Spinal cord (tissue), 10 donors: ENCODE data around the gene DNAJB2. TPM values are rescaled to one million over a fixed set of nuclear protein-coding genes. Genes with fewer than 3 reads are reported as not detected.

Experiments used
- DNase-seq, 6 donors: peaks; one replicate each; pipeline versions ENCODE4 v3.0.0 to v3.0.0-alpha.2; 2013 to 2015; ENCODE audit warnings: low spot score in 6 of 6, low read depth in 4 of 6
- H3K27ac ChIP-seq: one replicate; pipeline ENCODE4 v1.5.1; 2013; ENCODE audit warnings: low read depth, low read length, control low read depth
- H3K27me3 ChIP-seq: one replicate; pipeline ENCODE4 v1.6.1; 2013; ENCODE audit warnings: low read length; ENCODE audit not compliant: control insufficient read depth, insufficient read depth
- H3K36me3 ChIP-seq: one replicate; pipeline ENCODE4 v1.6.1; 2013; ENCODE audit warnings: low read length; ENCODE audit not compliant: control insufficient read depth, insufficient read depth
- H3K4me1 ChIP-seq: one replicate; pipeline ENCODE4 v1.6.1; 2013; ENCODE audit warnings: low read length; ENCODE audit not compliant: control insufficient read depth, insufficient read depth
- H3K4me3 ChIP-seq: one replicate; pipeline ENCODE4 v1.5.1; 2013; ENCODE audit warnings: low read depth, low read length, control low read depth
- H3K9me3 ChIP-seq: one replicate; pipeline ENCODE4 v1.6.1; 2013; ENCODE audit warnings: low read length; ENCODE audit not compliant: control insufficient read depth, insufficient read depth
- WGBS: methylation state at CpG from one replicate; pipeline ENCODE4 v1.1.5; 2013; ENCODE audit warnings: missing lambda C conversion rate; ENCODE audit not compliant: insufficient coverage; 5-methylcytosine and 5-hydroxymethylcytosine counted together
- polyA plus RNA-seq, 2 donors: library from polyadenylated mRNA; unstranded; fragments of 120-200 nt; gene quantifications; one replicate each; pipeline ENCODE4 v1.2.1, GENCODE V29; 2013; ENCODE audit not compliant: insufficient read length in 2 of 2
- total RNA-seq, 2 donors: library from RNA; depleted of rRNA in 1 of 2; stranded (reverse); fragments of 120-200 nt in 1 of 2; fragments of >200 nt in 1 of 2; gene quantifications; one replicate each; pipeline versions ENCODE4 v1.2.3 to v1.2.4, GENCODE V29; 2013 to 2014
- donor health status: healthy.

The DNAJB2 gene
- total and polyA plus RNA-seq, 4 donors: 81.5 to 186 (median 132) TPM

GRCh38 chr2:219296142-219296541, 17.0 kb downstream of the DNAJB2 start:
- Histone ChIP-seq H3K4me3 (no peak overlapping the region), H3K4me1 (peaks cover 20% of the 10 kb centered on the region), H3K36me3 (peaks cover 44% of the 10 kb centered on the region), H3K9me3 (no peaks in the 10 kb centered on the region), H3K27me3 (peaks cover 5% of the 10 kb centered on the region), H3K27ac (no peak overlapping the region)
- DNase-seq: no peak
- WGBS: 84% methylated on average over 12 of the region's 14 CpGs

DNA sequence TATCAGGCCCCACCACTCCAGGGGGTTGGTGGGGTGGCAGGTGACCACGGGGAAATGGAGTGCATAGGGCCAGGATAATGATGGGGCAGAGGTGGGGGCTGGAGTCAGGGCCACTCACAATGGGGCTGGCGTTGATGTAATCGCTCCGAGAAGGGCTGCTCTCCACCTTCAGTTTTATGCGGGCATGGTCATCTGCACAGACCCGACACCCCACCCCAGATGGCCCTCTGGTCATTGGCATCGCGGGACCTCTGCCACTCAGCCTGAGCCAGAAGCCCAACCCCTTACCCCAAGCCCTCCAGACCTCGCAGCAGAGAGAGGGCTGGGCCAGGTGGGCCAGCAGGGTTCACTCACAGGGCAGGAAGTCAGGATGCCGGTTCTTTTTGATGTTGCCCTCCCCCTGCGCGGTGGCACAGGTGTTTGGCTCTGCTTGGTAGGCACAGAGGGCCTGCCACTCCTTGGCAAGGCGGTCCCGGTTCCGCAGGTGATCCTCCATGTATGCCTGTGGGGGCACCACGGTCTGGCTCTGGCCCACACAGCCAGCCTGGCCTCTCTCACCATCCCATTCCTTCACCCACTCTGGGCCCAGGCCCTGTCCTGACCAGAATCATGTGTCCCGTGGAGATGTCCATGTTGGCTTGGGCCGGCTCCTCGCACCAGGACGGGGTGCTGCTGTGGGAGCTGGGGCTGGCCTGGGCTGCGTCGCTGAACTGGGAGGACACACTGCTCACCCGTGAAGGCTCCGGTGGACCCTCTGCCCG, 17.6 kb downstream of the DNAJB2 start:
- H3K4me1 ChIP-seq: peaks cover 20% of the 10 kb centered on the region
- peaks cover 5% of the 10 kb centered on the region for H3K27me3 ChIP-seq
- no peaks in the 10 kb centered on the region for H3K9me3 ChIP-seq
- no peak overlapping the region for H3K4me3 ChIP-seq
- H3K36me3 ChIP-seq: peaks cover 51% of the 10 kb centered on the region
- H3K27ac ChIP-seq: no peak overlapping the region
- 86% methylated on average over 25 of the region's 25 CpGs for WGBS
- DNase-seq: no peak

- Histone ChIP-seq H3K4me3 (no peak overlapping the region), H3K27me3 (peaks cover 5% of the 10 kb centered on the region), H3K27ac (no peak overlapping the region), H3K36me3 (peaks cover 62% of the 10 kb centered on the region), H3K9me3 (no peaks in the 10 kb centered on the region), H3K4me1 (peaks cover 20% of the 10 kb centered on the region)
- DNase-seq: no peak
- WGBS: 82% methylated on average over 12 of the region's 14 CpGs
Observed at GRCh38 chr2:219297766-219298456, 18.7 kb downstream of the DNAJB2 start.

- Histone ChIP-seq H3K4me3 (no peak overlapping the region), H3K27ac (no peak overlapping the region), H3K9me3 (no peaks in the 10 kb centered on the region), H3K27me3 (peaks cover 5% of the 10 kb centered on the region), H3K4me1 (peaks cover 16% of the 10 kb centered on the region), H3K36me3 (peaks cover 62% of the 10 kb centered on the region)
- WGBS: 22% methylated on average over 15 of the region's 15 CpGs
- peak in 3 of 6 donors; percentile 66 to 91 (median 89) for DNase-seq
Observed at GRCh38 chr2:219298759-219299371, 19.7 kb downstream of the DNAJB2 start.

DNA sequence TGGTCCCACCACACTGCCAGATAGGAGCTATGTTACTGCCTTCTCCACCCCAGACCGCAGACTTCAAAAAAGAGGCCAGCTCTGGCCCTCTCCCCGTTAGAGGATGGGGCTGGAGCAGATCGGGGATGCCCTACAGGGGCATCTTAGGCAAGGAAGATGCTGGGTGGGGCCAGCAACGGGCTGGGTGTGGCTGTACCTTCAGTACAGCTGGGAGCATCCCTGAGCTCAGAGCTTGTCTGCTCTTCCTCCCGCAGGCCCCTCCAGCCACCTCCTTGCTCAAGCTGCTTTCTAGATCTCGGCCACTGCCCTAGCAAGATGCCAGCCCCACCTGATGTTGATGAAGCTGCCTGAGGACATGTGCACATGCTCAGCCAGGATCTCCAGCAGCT, 20.2 kb downstream of the DNAJB2 start:
- Histone ChIP-seq H3K36me3 (peaks cover 59% of the 10 kb centered on the region), H3K4me3 (no peak overlapping the region), H3K27me3 (peaks cover 5% of the 10 kb centered on the region), H3K4me1 (peaks cover 11% of the 10 kb centered on the region), H3K9me3 (no peaks in the 10 kb centered on the region), H3K27ac (no peak overlapping the region)
- 85% methylated on average over 6 of the region's 6 CpGs for WGBS
- no peak for DNase-seq

DNA sequence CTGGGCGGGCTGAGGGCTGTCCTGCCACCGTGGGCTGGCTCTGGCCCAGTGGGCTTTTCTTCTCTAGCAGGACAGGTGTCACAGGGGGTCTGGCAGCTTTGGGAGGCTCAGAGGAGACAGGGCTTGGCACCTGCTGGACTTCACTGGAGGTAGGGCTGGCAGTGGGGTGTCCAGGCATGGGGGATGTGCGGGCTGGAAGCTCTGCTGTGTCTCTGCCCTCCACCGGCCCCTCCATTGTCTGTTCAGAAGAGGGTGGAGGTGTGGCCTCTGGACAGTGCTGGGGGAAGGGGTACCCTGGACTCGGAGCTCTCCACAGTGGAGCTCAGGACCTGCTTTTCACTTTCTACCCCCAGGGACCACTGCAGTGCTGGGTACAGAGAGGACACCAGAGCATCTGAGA, 20.9 kb downstream of the DNAJB2 start:
- H3K4me3 ChIP-seq: no peak overlapping the region
- no peak for DNase-seq
- peaks cover 5% of the 10 kb centered on the region for H3K27me3 ChIP-seq
- no peaks in the 10 kb centered on the region for H3K9me3 ChIP-seq
- H3K4me1 ChIP-seq: peaks cover 6% of the 10 kb centered on the region
- H3K36me3 ChIP-seq: peaks cover 56% of the 10 kb centered on the region
- H3K27ac ChIP-seq: no peak overlapping the region
- WGBS: 59% methylated on average over 4 of the region's 5 CpGs

DNA sequence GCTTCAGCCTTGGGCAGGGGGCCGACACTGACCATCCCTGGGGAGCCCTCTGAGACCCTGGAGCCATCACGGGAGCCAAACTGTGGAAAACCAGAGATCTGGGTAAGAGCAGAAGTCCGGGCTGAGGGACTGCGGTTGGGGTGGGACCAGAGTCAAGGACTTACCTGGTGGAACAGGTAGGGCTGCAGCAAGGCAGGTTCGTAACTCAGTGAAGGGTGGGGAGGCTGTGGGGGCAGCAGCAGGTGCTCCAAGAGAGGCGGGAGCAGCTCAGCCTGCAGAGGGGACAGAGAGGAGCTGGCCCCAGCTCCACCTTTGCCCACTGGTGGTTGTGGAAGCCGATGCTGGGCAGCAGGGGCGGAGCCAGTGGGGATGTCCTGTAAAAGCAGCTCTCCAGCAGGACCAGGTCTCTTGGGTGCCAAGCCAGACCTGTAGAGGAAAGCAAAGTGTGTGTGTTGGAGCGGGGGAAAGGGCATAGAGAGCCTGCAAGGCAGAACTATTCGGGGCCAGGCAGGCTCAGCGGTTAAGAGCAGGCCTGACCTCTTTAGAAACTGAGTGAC, 23.3 kb downstream of the DNAJB2 start:
- WGBS: 71% methylated on average over 11 of the region's 11 CpGs
- no peak overlapping the region for H3K27ac ChIP-seq
- no peak overlapping the region for H3K4me3 ChIP-seq
- no peak for DNase-seq
- peaks cover 41% of the 10 kb centered on the region for H3K36me3 ChIP-seq
- H3K4me1 ChIP-seq: peaks cover 8% of the 10 kb centered on the region
- no peaks in the 10 kb centered on the region for H3K9me3 ChIP-seq
- H3K27me3 ChIP-seq: peaks cover 10% of the 10 kb centered on the region

DNA sequence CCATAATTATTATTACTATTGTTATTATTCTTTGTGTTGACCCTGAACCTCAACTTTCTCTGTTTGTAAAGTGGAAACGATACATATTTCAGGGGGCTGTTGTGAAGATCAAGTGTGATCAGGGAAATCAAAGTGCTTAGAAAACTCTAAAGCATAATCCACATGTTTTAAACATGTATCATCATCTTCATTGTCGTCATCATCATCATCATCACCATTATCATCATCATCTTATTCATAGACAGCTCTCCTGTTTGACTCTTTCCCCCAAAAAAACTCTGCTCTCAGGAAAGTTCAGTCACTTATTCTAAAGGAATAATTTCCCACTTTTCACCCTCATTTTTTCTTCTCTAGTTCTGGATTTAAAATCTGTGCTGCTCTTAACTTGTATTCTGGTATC, 25.1 kb downstream of the DNAJB2 start:
- no peak for DNase-seq
- Histone ChIP-seq H3K4me3 (no peak overlapping the region), H3K27ac (no peak overlapping the region), H3K36me3 (peaks cover 31% of the 10 kb centered on the region), H3K4me1 (peaks cover 15% of the 10 kb centered on the region), H3K27me3 (peaks cover 10% of the 10 kb centered on the region), H3K9me3 (no peaks in the 10 kb centered on the region)
- 21% methylated on average over 1 of the region's 2 CpGs for WGBS

GRCh38 chr2:219306047-219306446, 26.9 kb downstream of the DNAJB2 start:
- 40% methylated on average over 1 of the region's 1 CpG for WGBS
- Histone ChIP-seq H3K27me3 (peaks cover 17% of the 10 kb centered on the region), H3K4me1 (peaks cover 17% of the 10 kb centered on the region)

More at GRCh38 chr2:219306047-219306446, 26.9 kb downstream of the DNAJB2 start:
- H3K9me3 ChIP-seq: no peaks in the 10 kb centered on the region
- H3K27ac ChIP-seq: no peak overlapping the region
- no peak for DNase-seq
- H3K4me3 ChIP-seq: no peak overlapping the region
- peaks cover 22% of the 10 kb centered on the region for H3K36me3 ChIP-seq
